ENCODE results near the gene MACROD1.

The MACROD1 gene

DNA sequence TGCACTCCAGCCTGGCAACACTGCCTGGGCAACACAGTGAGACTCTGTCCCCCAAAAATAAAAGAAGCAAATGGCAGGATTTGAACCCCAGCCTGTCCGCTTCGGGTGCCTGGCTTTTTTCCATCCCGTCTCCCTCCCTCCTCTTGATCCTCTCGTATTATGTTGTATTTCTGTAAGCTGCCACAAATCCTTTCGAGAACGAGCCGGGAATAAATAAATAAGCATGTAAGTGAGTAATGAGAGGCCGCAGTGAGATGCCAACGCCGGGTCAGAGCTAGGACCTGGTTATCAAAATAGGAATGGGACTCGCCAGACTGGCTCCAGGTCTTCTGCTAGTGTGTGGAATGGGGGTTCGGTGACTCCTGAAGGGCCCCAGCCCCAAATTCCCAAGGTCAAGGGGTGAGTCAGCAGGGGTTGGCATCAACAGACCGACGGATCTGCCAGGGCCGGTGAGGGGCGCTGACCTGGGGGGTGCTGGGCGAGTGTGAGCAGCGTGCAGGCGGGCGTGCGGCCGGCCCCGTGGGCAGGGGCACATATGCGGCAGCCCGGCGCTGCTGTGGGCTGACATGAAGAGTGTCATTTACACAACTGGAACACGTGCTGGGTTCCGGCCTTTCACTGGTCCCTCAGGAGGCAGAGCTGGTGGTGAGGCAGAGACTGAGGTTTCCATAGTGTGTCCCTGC lies 82.4 kb downstream of the MACROD1 start:
- DNase-seq (ENCODE audit: low spot score): no peak
- in situ Hi-C loops (cut with MboI; ENCODE audit: low pct_unique_long_range_greater_than_20kb, low sequenced_read_pairs, unreplicated experiment): no loop called here

DNA sequence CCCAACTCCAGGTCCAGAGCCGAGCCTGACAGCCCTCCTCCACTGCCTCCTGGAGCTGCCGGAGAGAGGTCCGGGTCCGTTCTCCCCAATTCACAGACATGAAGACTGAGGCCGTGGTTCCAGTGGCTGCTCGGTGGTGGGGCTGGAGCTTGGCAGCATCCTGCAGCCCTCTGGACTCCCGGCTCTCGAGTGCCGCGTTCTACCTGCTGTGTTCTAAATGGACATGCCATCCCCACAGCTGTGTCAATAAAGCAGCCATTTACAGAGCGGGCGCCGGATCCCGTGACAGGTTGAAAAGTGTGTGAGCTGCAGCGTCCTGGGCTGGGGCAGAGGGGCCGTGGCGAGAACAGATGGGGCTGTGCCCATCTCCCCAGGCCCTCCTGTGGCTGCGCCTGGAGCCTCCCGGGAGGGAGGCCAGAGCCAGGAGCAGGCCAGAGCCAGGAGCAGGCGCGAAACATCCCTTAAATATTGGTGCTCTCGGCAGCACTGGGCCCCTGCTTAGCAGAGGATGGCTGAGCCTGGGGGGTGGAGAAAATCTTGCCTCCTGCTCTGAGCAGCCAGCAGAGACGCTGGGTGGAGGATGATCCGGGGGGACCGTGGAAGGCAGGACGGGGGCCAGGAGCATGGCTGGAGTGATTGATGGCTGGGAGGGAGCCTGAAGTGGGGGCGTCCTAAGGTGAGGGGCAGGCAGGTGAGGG lies 84.0 kb downstream of the MACROD1 start:
- DNase-seq (ENCODE audit: low spot score): no peak
- in situ Hi-C loops (cut with MboI; ENCODE audit: low pct_unique_long_range_greater_than_20kb, low sequenced_read_pairs, unreplicated experiment): no loop called here
- TF ChIP-seq, protein P1, sequence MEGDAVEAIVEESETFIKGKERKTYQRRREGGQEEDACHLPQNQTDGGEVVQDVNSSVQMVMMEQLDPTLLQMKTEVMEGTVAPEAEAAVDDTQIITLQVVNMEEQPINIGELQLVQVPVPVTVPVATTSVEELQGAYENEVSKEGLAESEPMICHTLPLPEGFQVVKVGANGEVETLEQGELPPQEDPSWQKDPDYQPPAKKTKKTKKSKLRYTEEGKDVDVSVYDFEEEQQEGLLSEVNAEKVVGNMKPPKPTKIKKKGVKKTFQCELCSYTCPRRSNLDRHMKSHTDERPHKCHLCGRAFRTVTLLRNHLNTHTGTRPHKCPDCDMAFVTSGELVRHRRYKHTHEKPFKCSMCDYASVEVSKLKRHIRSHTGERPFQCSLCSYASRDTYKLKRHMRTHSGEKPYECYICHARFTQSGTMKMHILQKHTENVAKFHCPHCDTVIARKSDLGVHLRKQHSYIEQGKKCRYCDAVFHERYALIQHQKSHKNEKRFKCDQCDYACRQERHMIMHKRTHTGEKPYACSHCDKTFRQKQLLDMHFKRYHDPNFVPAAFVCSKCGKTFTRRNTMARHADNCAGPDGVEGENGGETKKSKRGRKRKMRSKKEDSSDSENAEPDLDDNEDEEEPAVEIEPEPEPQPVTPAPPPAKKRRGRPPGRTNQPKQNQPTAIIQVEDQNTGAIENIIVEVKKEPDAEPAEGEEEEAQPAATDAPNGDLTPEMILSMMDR (IDR thresholded peaks at IDR 0.05; ENCODE audit: extremely low read depth, insufficient read depth, missing control alignments): no peak

More for the DNA sequence above, 82.4 kb downstream of the MACROD1 start:
- TF ChIP-seq, protein P1 (IDR thresholded peaks at IDR 0.05; ENCODE audit: extremely low read depth, insufficient read depth, missing control alignments): no peak

DNA sequence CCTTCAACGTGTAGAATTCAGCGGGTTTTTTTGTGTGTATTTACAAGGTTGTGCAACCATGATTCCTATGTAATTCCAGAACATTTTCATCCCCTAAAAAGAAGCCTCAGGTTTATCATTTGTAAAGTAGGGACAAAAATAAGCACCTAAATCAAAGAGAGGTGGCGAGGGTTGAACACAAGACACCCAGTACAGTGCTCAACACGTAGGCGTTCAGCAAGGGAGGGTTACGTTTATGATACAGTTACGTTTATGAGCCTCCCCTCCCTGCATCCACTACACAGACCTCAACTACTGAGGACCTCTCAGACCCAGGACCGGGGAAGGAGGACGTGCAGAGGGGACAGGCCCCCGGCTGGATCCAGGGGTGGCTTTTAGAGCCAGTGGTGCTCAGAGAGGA lies 85.5 kb downstream of the MACROD1 start:
- DNase-seq (ENCODE audit: low spot score): no peak
- in situ Hi-C loops (cut with MboI; ENCODE audit: low pct_unique_long_range_greater_than_20kb, low sequenced_read_pairs, unreplicated experiment): no loop called here
- TF ChIP-seq, protein P1 (IDR thresholded peaks at IDR 0.05; ENCODE audit: extremely low read depth, insufficient read depth, missing control alignments): no peak

DNA sequence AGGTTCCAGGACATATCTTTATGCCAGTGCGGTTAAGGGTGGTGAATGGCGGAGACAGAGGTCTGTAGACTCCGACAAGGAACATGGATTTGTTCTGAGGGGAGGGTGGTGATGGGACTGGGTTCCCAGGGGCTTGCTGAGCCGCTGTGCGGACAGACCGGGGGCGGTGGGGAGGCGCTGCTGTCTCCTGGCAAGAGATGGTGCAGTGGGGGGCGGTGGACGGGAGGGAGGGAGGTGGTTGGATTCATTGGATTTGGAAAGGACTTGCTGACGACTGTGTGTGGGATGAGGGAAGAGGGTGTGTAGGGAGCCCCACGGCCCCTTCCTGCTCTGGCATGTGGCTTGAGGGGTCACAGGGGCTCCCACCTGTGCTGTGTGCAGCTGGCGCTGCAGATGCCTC lies 87.0 kb downstream of the MACROD1 start:
- in situ Hi-C loops (cut with MboI; ENCODE audit: low pct_unique_long_range_greater_than_20kb, low sequenced_read_pairs, unreplicated experiment): no loop called here

DNA sequence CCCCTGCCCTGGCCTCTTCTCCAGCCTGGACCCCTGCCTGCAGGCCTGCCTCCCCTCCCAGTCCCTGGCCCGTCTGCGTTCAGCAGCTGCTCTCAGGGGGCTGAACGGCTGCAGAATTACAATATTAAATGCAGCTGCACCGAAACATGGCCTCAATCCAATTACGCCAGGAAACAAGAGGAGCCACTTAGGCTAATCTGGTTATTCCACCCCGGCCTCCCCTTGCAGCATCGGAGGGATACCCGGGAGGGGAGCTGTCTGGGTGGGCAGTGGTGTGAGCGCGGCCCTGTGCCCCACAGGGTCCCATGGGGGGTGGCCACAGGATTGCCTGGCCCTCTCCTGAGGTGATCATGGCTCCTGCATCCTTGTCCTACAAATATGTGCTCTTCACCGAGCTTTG lies 87.6 kb downstream of the MACROD1 start:
- TF ChIP-seq, protein P1 (IDR thresholded peaks at IDR 0.05; ENCODE audit: extremely low read depth, insufficient read depth, missing control alignments): no peak
- DNase-seq (ENCODE audit: low spot score): no peak
- in situ Hi-C loops (cut with MboI; ENCODE audit: low pct_unique_long_range_greater_than_20kb, low sequenced_read_pairs, unreplicated experiment): no loop called here

More for the DNA sequence above, 87.0 kb downstream of the MACROD1 start:
- TF ChIP-seq, protein P1 (IDR thresholded peaks at IDR 0.05; ENCODE audit: extremely low read depth, insufficient read depth, missing control alignments): no peak
- DNase-seq (ENCODE audit: low spot score): no peak

DNA sequence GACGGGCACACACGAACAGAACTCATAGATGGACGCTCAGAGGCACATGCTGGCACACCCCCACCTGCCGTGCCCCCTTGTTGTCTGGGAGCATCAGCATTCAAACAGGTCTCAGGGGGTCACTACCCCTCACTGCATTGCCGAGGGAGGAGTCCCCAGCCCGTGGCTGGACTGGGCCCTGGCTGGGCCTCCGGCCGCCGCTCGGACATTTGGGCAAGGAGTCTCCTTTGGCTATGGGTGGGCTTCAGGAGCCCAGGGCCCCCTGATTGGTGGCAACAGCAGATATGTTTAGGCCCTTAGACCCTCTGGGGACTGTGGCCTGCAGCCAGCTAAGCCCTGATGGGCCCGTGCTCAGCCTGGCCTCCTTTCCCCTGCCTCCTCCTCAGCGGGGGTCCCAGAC lies 88.3 kb downstream of the MACROD1 start:
- no peak for DNase-seq (ENCODE audit: low spot score)
- in situ Hi-C loops (cut with MboI; ENCODE audit: low pct_unique_long_range_greater_than_20kb, low sequenced_read_pairs, unreplicated experiment): no loop called here
- TF ChIP-seq, protein P1 (IDR thresholded peaks at IDR 0.05; ENCODE audit: extremely low read depth, insufficient read depth, missing control alignments): no peak
